ENCODE data around the gene TMBIM4. TPM values are rescaled to one million over a fixed set of nuclear protein-coding genes. Genes with fewer than 3 reads are reported as not detected.

Gene TMBIM4
- total and polyA plus RNA-seq, 2 donors (not counting 3 experiments of a cell fraction or from before 2014, with no cell fraction given), result 74.1 to 370 TPM

GRCh38 chr12:66210840-66211239 lies 41.0 kb upstream of the TMBIM4 start:
- TF ChIP-seq CTCF (IDR thresholded peaks at IDR 0.05; ENCODE audit: extremely low read depth in 1 of 2, insufficient read depth in 1 of 2, low read depth in 1 of 2, low read length in 2 of 2) (no peak), POLR2AphosphoS5 (IDR thresholded peaks at IDR 0.05; ENCODE audit: insufficient read depth, low read depth, low read length) (no peak), GATA2 (IDR thresholded peaks at IDR 0.05; ENCODE audit: insufficient read depth, insufficient read length, low read depth, low read length) (no peak), JUN (IDR thresholded peaks at IDR 0.05; ENCODE audit: borderline replicate concordance, insufficient read depth, insufficient read length, low read depth) (no peak), FOS (IDR thresholded peaks at IDR 0.05; ENCODE audit: borderline replicate concordance, insufficient read depth, low read length) (no peak), MYC (IDR thresholded peaks at IDR 0.05; ENCODE audit: low read depth, low read length) (no peak)
- POLR2A ChIA-PET, result no interaction called here
- no peak overlapping the region for H3K4me2 ChIP-seq (ENCODE audit: insufficient read depth, low read length)
- dilution Hi-C loops (cut with MboI; ENCODE audit: extremely low pct_ligation_motif_present, low sequenced_read_pairs), result no loop called here
- no TSS peak for BruUV-seq (replicated peaks)
- no peaks in the 10 kb centered on the region for H3K9me3 ChIP-seq (replicated peaks; ENCODE audit: control insufficient read depth, insufficient read depth, low read length)
- no peaks in the 10 kb centered on the region for H4K20me1 ChIP-seq (replicated peaks; ENCODE audit: control insufficient read depth, extremely low read depth, insufficient read depth, low read length)
- H3K4me3 ChIP-seq (replicated peaks in 1 of 3; ENCODE audit: insufficient read depth in 1 of 3, low read depth in 1 of 3, low read length in 3 of 3), result no peak overlapping the region
- no peaks in the 10 kb centered on the region for H3K79me2 ChIP-seq (ENCODE audit: control insufficient read depth, insufficient read depth, low read length)
- no peak overlapping the region for H2AFZ ChIP-seq (ENCODE audit: low read depth, low read length)
- CTCF ChIA-PET, result interaction anchor here (0.7 kb wide), 1 partner anchor 15 kb away, joined by 3 read pairs; no protein-coding TSS in a partner anchor
- intact Hi-C loops (cut with micrococcal nuclease), result no loop called here
- DNase-seq (ENCODE audit: low read depth, low spot score) (no peak), FAIRE-seq (no peak)
- H3K27me3 ChIP-seq (ENCODE audit: control insufficient read depth in 2 of 2, insufficient read depth in 2 of 2, low read length in 2 of 2), result no peaks in the 10 kb centered on the region
- no peaks in the 10 kb centered on the region for H3K36me3 ChIP-seq (ENCODE audit: control insufficient read depth in 2 of 2, extremely low read depth in 1 of 2, insufficient read depth in 2 of 2, low read length in 2 of 2)
- no peak overlapping the region for H3K9ac ChIP-seq (replicated peaks; ENCODE audit: extremely low read depth, insufficient read depth, low read length)
- H3K9me1 ChIP-seq (replicated peaks; ENCODE audit: control insufficient read depth, extremely low read depth, insufficient read depth, low read length), result no peaks in the 10 kb centered on the region
- H3K27ac ChIP-seq (ENCODE audit: insufficient read depth, low read depth, low read length), result no peak overlapping the region
- H3K4me1 ChIP-seq (ENCODE audit: control insufficient read depth, extremely low read depth, insufficient read depth, low read length), result no peaks in the 10 kb centered on the region

- H3K36me3 ChIP-seq (ENCODE audit: control insufficient read depth in 2 of 2, extremely low read depth in 1 of 2, insufficient read depth in 2 of 2, low read length in 2 of 2), result no peaks in the 10 kb centered on the region
- H3K9ac ChIP-seq (replicated peaks; ENCODE audit: extremely low read depth, insufficient read depth, low read length), result no peak overlapping the region
- H3K9me1 ChIP-seq (replicated peaks; ENCODE audit: control insufficient read depth, extremely low read depth, insufficient read depth, low read length), result peaks cover 2% of the 10 kb centered on the region
- H4K20me1 ChIP-seq (replicated peaks; ENCODE audit: control insufficient read depth, extremely low read depth, insufficient read depth, low read length), result no peaks in the 10 kb centered on the region
- no peak overlapping the region for H2AFZ ChIP-seq (ENCODE audit: low read depth, low read length)
- ChIA-PET CTCF (no interaction called here), POLR2A (no interaction called here)
- dilution Hi-C loops (cut with MboI; ENCODE audit: extremely low pct_ligation_motif_present, low sequenced_read_pairs) (no loop called here), intact Hi-C loops (cut with micrococcal nuclease) (no loop called here)
- H3K27me3 ChIP-seq (ENCODE audit: control insufficient read depth in 2 of 2, insufficient read depth in 2 of 2, low read length in 2 of 2), result no peaks in the 10 kb centered on the region
- no peak overlapping the region for H3K4me2 ChIP-seq (ENCODE audit: insufficient read depth, low read length)
- H3K79me2 ChIP-seq (ENCODE audit: control insufficient read depth, insufficient read depth, low read length), result no peaks in the 10 kb centered on the region
- no peaks in the 10 kb centered on the region for H3K4me1 ChIP-seq (ENCODE audit: control insufficient read depth, extremely low read depth, insufficient read depth, low read length)
- H3K27ac ChIP-seq (ENCODE audit: insufficient read depth, low read depth, low read length), result no peak overlapping the region
- no peak overlapping the region for H3K4me3 ChIP-seq (replicated peaks in 1 of 3; ENCODE audit: insufficient read depth in 1 of 3, low read depth in 1 of 3, low read length in 3 of 3)
- FAIRE-seq (no peak), DNase-seq (ENCODE audit: low read depth, low spot score) (no peak)
- BruUV-seq (replicated peaks), result no TSS peak
- no peaks in the 10 kb centered on the region for H3K9me3 ChIP-seq (replicated peaks; ENCODE audit: control insufficient read depth, insufficient read depth, low read length)
- no peak for TF ChIP-seq JUN (IDR thresholded peaks at IDR 0.05; ENCODE audit: borderline replicate concordance, insufficient read depth, insufficient read length, low read depth)
- no peak for TF ChIP-seq MYC (IDR thresholded peaks at IDR 0.05; ENCODE audit: low read depth, low read length)
- TF ChIP-seq POLR2A (IDR thresholded peaks at IDR 0.05; ENCODE audit: low read depth, low read length), result no peak
- TF ChIP-seq GATA2 (IDR thresholded peaks at IDR 0.05; ENCODE audit: insufficient read depth, insufficient read length, low read depth, low read length), result no peak
- no peak for TF ChIP-seq EZH2 (IDR thresholded peaks at IDR 0.05; ENCODE audit: borderline replicate concordance, low read depth, low read length, severe bottlenecking)
- no peak for TF ChIP-seq MAX (IDR thresholded peaks at IDR 0.05; ENCODE audit: insufficient read depth, insufficient read length)
- no peak for TF ChIP-seq CTCF (IDR thresholded peaks at IDR 0.05; ENCODE audit: extremely low read depth in 1 of 2, insufficient read depth in 1 of 2, low read depth in 1 of 2, low read length in 2 of 2)
Measured at GRCh38 chr12:66206141-66206540, 36.3 kb upstream of the TMBIM4 start.
